NCI-H446 treated with DMSO at 0.1 percent for 48 hours (cell line): Measurements from ENCODE around the gene SMG6.
"Not testable (repeated sequence)": the region's sequence is repeated elsewhere in the genome, so short reads cannot be mapped to it uniquely, and the experiment has no call there.

Source experiments
- DNase-seq: peaks from one replicate; lab custom pipeline; 2025; lab: John Stamatoyannopoulos, UW

The SMG6 gene

GRCh38 chr17:2025622-2026309 lies 277.8 kb downstream of the SMG6 start:
- DNase-seq = no peak

- DNase-seq = no peak
Observed at GRCh38 chr17:2025220-2025621, 278.4 kb downstream of the SMG6 start, which contains the start of gene RTN4RL1. RTN4RL1 (minus strand) TSS chr17:2025334; CDS start chr17:2024865, 469 bp downstream.

- no peak for DNase-seq
Observed at GRCh38 chr17:2024572-2025219, 278.9 kb downstream of the SMG6 start.

GRCh38 chr17:2023692-2024571 lies 279.7 kb downstream of the SMG6 start:
- no peak for DNase-seq

- DNase-seq = no peak
Observed at GRCh38 chr17:2023256-2023655, 280.3 kb downstream of the SMG6 start.

- no peak for DNase-seq
Observed at GRCh38 chr17:2022647-2023240, 280.8 kb downstream of the SMG6 start.

- no peak for DNase-seq
Observed at GRCh38 chr17:2020721-2021120, 282.9 kb downstream of the SMG6 start.

GRCh38 chr17:2019723-2020122 lies 283.9 kb downstream of the SMG6 start:
- DNase-seq = no peak

GRCh38 chr17:2018716-2019510 lies 284.7 kb downstream of the SMG6 start:
- no peak for DNase-seq

- DNase-seq = no peak
Observed at GRCh38 chr17:2017274-2017941, 286.2 kb downstream of the SMG6 start.

GRCh38 chr17:2016494-2016893 lies 287.1 kb downstream of the SMG6 start:
- DNase-seq = no peak

GRCh38 chr17:2015314-2015713 lies 288.3 kb downstream of the SMG6 start:
- no peak for DNase-seq

- DNase-seq = no peak
Observed at GRCh38 chr17:2013994-2014317, 289.6 kb downstream of the SMG6 start.

GRCh38 chr17:2013220-2013993 lies 290.2 kb downstream of the SMG6 start:
- not testable (repeated sequence) for DNase-seq

- DNase-seq = no peak
Observed at GRCh38 chr17:2012499-2012898, 291.1 kb downstream of the SMG6 start.

- no peak for DNase-seq
Observed at GRCh38 chr17:2011411-2012371, 291.9 kb downstream of the SMG6 start.
